HEK293 (cell line): Measurements from ENCODE around the gene TNS3.

Source experiments
- TF ChIP-seq, protein P1 (sequence below): fragments of 450-650 bp; formaldehyde crosslinking; IDR thresholded peaks from 2 replicates; pipeline ENCODE4 v1.5.1; 2016; ENCODE audit warnings: missing biosample characterization, missing genetic modification characterization
- TF ChIP-seq, protein P2 (sequence below): fragments of 450-650 bp; formaldehyde crosslinking; IDR thresholded peaks from 2 replicates; pipeline ENCODE4 v1.5.1; 2016; ENCODE audit warnings: missing biosample characterization, missing genetic modification characterization

- TF ChIP-seq, protein P1, sequence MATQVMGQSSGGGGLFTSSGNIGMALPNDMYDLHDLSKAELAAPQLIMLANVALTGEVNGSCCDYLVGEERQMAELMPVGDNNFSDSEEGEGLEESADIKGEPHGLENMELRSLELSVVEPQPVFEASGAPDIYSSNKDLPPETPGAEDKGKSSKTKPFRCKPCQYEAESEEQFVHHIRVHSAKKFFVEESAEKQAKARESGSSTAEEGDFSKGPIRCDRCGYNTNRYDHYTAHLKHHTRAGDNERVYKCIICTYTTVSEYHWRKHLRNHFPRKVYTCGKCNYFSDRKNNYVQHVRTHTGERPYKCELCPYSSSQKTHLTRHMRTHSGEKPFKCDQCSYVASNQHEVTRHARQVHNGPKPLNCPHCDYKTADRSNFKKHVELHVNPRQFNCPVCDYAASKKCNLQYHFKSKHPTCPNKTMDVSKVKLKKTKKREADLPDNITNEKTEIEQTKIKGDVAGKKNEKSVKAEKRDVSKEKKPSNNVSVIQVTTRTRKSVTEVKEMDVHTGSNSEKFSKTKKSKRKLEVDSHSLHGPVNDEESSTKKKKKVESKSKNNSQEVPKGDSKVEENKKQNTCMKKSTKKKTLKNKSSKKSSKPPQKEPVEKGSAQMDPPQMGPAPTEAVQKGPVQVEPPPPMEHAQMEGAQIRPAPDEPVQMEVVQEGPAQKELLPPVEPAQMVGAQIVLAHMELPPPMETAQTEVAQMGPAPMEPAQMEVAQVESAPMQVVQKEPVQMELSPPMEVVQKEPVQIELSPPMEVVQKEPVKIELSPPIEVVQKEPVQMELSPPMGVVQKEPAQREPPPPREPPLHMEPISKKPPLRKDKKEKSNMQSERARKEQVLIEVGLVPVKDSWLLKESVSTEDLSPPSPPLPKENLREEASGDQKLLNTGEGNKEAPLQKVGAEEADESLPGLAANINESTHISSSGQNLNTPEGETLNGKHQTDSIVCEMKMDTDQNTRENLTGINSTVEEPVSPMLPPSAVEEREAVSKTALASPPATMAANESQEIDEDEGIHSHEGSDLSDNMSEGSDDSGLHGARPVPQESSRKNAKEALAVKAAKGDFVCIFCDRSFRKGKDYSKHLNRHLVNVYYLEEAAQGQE (tag by site-specific recombination), result no peak
- TF ChIP-seq, protein P2, sequence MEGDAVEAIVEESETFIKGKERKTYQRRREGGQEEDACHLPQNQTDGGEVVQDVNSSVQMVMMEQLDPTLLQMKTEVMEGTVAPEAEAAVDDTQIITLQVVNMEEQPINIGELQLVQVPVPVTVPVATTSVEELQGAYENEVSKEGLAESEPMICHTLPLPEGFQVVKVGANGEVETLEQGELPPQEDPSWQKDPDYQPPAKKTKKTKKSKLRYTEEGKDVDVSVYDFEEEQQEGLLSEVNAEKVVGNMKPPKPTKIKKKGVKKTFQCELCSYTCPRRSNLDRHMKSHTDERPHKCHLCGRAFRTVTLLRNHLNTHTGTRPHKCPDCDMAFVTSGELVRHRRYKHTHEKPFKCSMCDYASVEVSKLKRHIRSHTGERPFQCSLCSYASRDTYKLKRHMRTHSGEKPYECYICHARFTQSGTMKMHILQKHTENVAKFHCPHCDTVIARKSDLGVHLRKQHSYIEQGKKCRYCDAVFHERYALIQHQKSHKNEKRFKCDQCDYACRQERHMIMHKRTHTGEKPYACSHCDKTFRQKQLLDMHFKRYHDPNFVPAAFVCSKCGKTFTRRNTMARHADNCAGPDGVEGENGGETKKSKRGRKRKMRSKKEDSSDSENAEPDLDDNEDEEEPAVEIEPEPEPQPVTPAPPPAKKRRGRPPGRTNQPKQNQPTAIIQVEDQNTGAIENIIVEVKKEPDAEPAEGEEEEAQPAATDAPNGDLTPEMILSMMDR (tag by site-specific recombination), result no peak
Measured at GRCh38 chr7:47488969-47489342, 93.0 kb downstream of the TNS3 start.
